Liver (tissue), 9 donors: ENCODE measurements around the gene CYLD. TPM values are rescaled to one million over a fixed set of nuclear protein-coding genes. Genes with fewer than 3 reads are reported as not detected.

Experiments
- DNase-seq: peaks from one replicate; pipeline ENCODE4 v3.0.0-alpha.2; 2017; ENCODE audit warnings: low spot score
- H3K27ac ChIP-seq, 2 donors: one replicate each; pipeline ENCODE4 v1.7.0; 2013; ENCODE audit warnings: inconsistent platforms in 2 of 2, low read length in 2 of 2, control low read depth in 1 of 2, low read depth in 1 of 2, mild to moderate bottlenecking in 1 of 2
- H3K27me3 ChIP-seq, 4 donors: one replicate each; pipeline versions ENCODE4 v1.6.1 to v1.7.0; 2013; ENCODE audit warnings: low read length in 3 of 4, inconsistent platforms in 1 of 4, mild to moderate bottlenecking in 1 of 4, moderate library complexity in 1 of 4; ENCODE audit not compliant: control insufficient read depth in 4 of 4, insufficient read depth in 4 of 4
- H3K36me3 ChIP-seq, 4 donors: one replicate each; pipeline versions ENCODE4 v1.6.1 to v1.7.0; 2013; ENCODE audit warnings: low read length in 3 of 4, mild to moderate bottlenecking in 3 of 4, low read depth in 1 of 4, moderate library complexity in 1 of 4; ENCODE audit not compliant: control insufficient read depth in 4 of 4, insufficient read depth in 3 of 4
- H3K4me1 ChIP-seq, 4 donors: one replicate each; pipeline versions ENCODE4 v1.6.1 to v1.7.0; 2013; ENCODE audit warnings: low read length in 3 of 4, mild to moderate bottlenecking in 3 of 4, moderate library complexity in 1 of 4; ENCODE audit not compliant: control insufficient read depth in 4 of 4, insufficient read depth in 4 of 4
- H3K4me3 ChIP-seq, 3 donors: one replicate each; pipeline versions ENCODE4 v1.6.1 to v1.7.0; 2013; ENCODE audit warnings: low read length in 3 of 3, control low read depth in 1 of 3, low read depth in 1 of 3, mild to moderate bottlenecking in 1 of 3
- H3K9ac ChIP-seq, 2 donors: one replicate each; pipeline ENCODE4 v1.7.0; 2013; ENCODE audit warnings: low read length in 2 of 2, mild to moderate bottlenecking in 2 of 2, moderate library complexity in 2 of 2, control low read depth in 1 of 2, low read depth in 1 of 2
- H3K9me3 ChIP-seq, 4 donors: one replicate each; pipeline versions ENCODE4 v1.6.1 to v1.7.0; 2013; ENCODE audit warnings: low read length in 3 of 4; ENCODE audit not compliant: control insufficient read depth in 4 of 4
- ATF3 ChIP-seq: IDR thresholded peaks from 2 replicates; pipeline ENCODE4 v1.6.1; 2016; ENCODE audit warnings: antibody characterized with exemption
- CTCF ChIP-seq: fragments of 150-350 bp; IDR thresholded peaks from 2 replicates; pipeline ENCODE4 v1.5.1; 2017; ENCODE audit warnings: improper control_type of control experiment, low read depth, low read length; ENCODE audit not compliant: missing input control
- EGR1 ChIP-seq, 2 donors: IDR thresholded peaks; 2 replicates each; pipeline ENCODE4 v1.6.1; 2016 to 2018; ENCODE audit warnings: antibody characterized with exemption in 2 of 2, low read depth in 2 of 2
- FOXA1 ChIP-seq: IDR thresholded peaks from 2 replicates; pipeline ENCODE4 v1.6.1; 2016; ENCODE audit warnings: antibody characterized with exemption
- FOXA2 ChIP-seq: IDR thresholded peaks from 2 replicates; pipeline ENCODE4 v1.6.1; 2016; ENCODE audit warnings: antibody characterized with exemption
- GABPA ChIP-seq, 2 donors: IDR thresholded peaks in 1 of 2; conservative IDR thresholded peaks in 1 of 2; 2 replicates each; pipeline ENCODE4 v1.6.1; 2016; ENCODE audit warnings: antibody characterized with exemption in 2 of 2, mild to moderate bottlenecking in 1 of 2, moderate library complexity in 1 of 2
- HNF4A ChIP-seq, 2 donors: conservative IDR thresholded peaks; 2 replicates each; pipeline ENCODE4 v1.6.1; 2016; ENCODE audit warnings: antibody characterized with exemption in 2 of 2, mild to moderate bottlenecking in 2 of 2
- HNF4G ChIP-seq: IDR thresholded peaks from 2 replicates; pipeline ENCODE4 v1.6.1; 2016; ENCODE audit warnings: antibody characterized with exemption
- JUND ChIP-seq, 2 donors: IDR thresholded peaks; 2 replicates each; pipeline ENCODE4 v1.6.1; 2016; ENCODE audit warnings: antibody characterized with exemption in 2 of 2
- MAX ChIP-seq: IDR thresholded peaks from 2 replicates; pipeline ENCODE4 v1.6.1; 2016; ENCODE audit warnings: antibody characterized with exemption
- RAD21 ChIP-seq, 2 donors: IDR thresholded peaks; 2 replicates each; pipeline ENCODE4 v1.6.1; 2016; ENCODE audit warnings: antibody characterized with exemption in 2 of 2, mild to moderate bottlenecking in 2 of 2
- REST ChIP-seq: IDR thresholded peaks from 2 replicates; pipeline ENCODE4 v1.6.1; 2016; ENCODE audit warnings: antibody characterized with exemption, mild to moderate bottlenecking
- RXRA ChIP-seq, 2 donors: IDR thresholded peaks; 2 replicates each; pipeline ENCODE4 v1.6.1; 2017 to 2018; ENCODE audit warnings: antibody characterized with exemption in 2 of 2, mild to moderate bottlenecking in 1 of 2
- SP1 ChIP-seq: IDR thresholded peaks from 2 replicates; pipeline ENCODE4 v1.6.1; 2018; ENCODE audit warnings: antibody characterized with exemption, mild to moderate bottlenecking
- TAF1 ChIP-seq: conservative IDR thresholded peaks from 2 replicates; pipeline ENCODE4 v1.6.1; 2016; ENCODE audit warnings: antibody characterized with exemption, mild to moderate bottlenecking
- YY1 ChIP-seq: IDR thresholded peaks from 2 replicates; pipeline ENCODE4 v1.6.1; 2016; ENCODE audit warnings: antibody characterized with exemption, mild to moderate bottlenecking
- ZBTB33 ChIP-seq: IDR thresholded peaks from 2 replicates; pipeline ENCODE4 v1.6.1; 2016; ENCODE audit warnings: antibody characterized with exemption
- WGBS: extraction: QIAGEN DNeasy Blood & Tissue Kit; methylation state at CpG from one replicate; pipeline ENCODE4 v1.1.7; 2013; 5-methylcytosine and 5-hydroxymethylcytosine counted together
- polyA plus RNA-seq, 2 donors: library from polyadenylated mRNA; stranded (reverse) in 1 of 2; unstranded in 1 of 2; fragments of 200-250 nt in 1 of 2; fragments of >200 nt in 1 of 2; fragmentation: Nextera tagmentation in 1 of 2; extraction: Ambion mirVana in 1 of 2; gene quantifications; one replicate each; pipeline versions ENCODE4 v1.2.1 to v1.2.3, GENCODE V29; 2013 to 2015
- total RNA-seq, 2 donors: library from RNA; depleted of rRNA; stranded (reverse); fragments of >200 nt; gene quantifications; one replicate each; pipeline ENCODE4 v1.2.3, GENCODE V29; 2014
- donor health status: healthy.
- donor health status: healthy.
- donor health status: healthy.
- donor health status: healthy.
- donor health status: healthy.

The CYLD gene
- total and polyA plus RNA-seq, 4 donors = 8.2 to 42.7 (median 13.8) TPM

- TF ChIP-seq RAD21 (IDR thresholded peaks at IDR 0.05) (no peak), JUND (IDR thresholded peaks at IDR 0.05) (no peak), YY1 (no peak), SP1 (no peak), ZBTB33 (no peak), REST (no peak), RXRA (IDR thresholded peaks at IDR 0.05) (no peak), FOXA1 (no peak), ATF3 (no peak), EGR1 (IDR thresholded peaks at IDR 0.05; ENCODE audit: low read depth in 2 of 2) (no peak), FOXA2 (no peak), HNF4G (no peak), HNF4A (conservative IDR thresholded peaks at IDR 0.05) (no peak), CTCF (no peak), GABPA (IDR thresholded peaks at IDR 0.05 in 1 of 2, conservative IDR thresholded peaks at IDR 0.05 in 1 of 2) (no peak)
- WGBS = 77% methylated on average over 3 of the region's 3 CpGs
Observed at GRCh38 chr16:50833929-50834328, 92.0 kb downstream of the CYLD start.

GRCh38 chr16:50834701-50835100 lies 92.8 kb downstream of the CYLD start:
- H3K27me3 ChIP-seq = no peaks in the 10 kb centered on the region
- H3K4me3 ChIP-seq = no peak overlapping the region
- H3K9me3 ChIP-seq = no peaks in the 10 kb centered on the region
- 97% methylated on average over 4 of the region's 4 CpGs for WGBS
- H3K9ac ChIP-seq = no peak overlapping the region
- DNase-seq = no peak
- no peak overlapping the region for H3K27ac ChIP-seq
- peaks cover under 1 to 21% (median 14%) of the 10 kb centered on the region in 4 donors for H3K4me1 ChIP-seq
- H3K36me3 ChIP-seq = no peaks in the 10 kb centered on the region
- no peak for TF ChIP-seq CTCF
- no peak for TF ChIP-seq EGR1 (IDR thresholded peaks at IDR 0.05; ENCODE audit: low read depth in 2 of 2)
- TF ChIP-seq TAF1 = no peak
- TF ChIP-seq GABPA (IDR thresholded peaks at IDR 0.05 in 1 of 2, conservative IDR thresholded peaks at IDR 0.05 in 1 of 2) = no peak
- no peak for TF ChIP-seq ATF3
- no peak for TF ChIP-seq ZBTB33
- TF ChIP-seq MAX = no peak
- no peak for TF ChIP-seq FOXA1
- no peak for TF ChIP-seq RXRA (IDR thresholded peaks at IDR 0.05)
- TF ChIP-seq RAD21 (IDR thresholded peaks at IDR 0.05) = no peak
- TF ChIP-seq JUND (IDR thresholded peaks at IDR 0.05) = no peak
- no peak for TF ChIP-seq SP1
- TF ChIP-seq YY1 = no peak

More at GRCh38 chr16:50833929-50834328, 92.0 kb downstream of the CYLD start:
- Histone ChIP-seq H3K9ac (no peak overlapping the region), H3K27me3 (no peaks in the 10 kb centered on the region), H3K27ac (no peak overlapping the region), H3K4me3 (no peak overlapping the region), H3K4me1 (peaks cover 0 to 13% (median 7%) of the 10 kb centered on the region in 4 donors), H3K9me3 (no peaks in the 10 kb centered on the region), H3K36me3 (no peaks in the 10 kb centered on the region)
- DNase-seq = no peak
